Psoas muscle (tissue), 8 donors: ENCODE results near the gene EIF2B5. TPM values are rescaled to one million over a fixed set of nuclear protein-coding genes. Genes with fewer than 3 reads are reported as not detected.

Source experiments
- ATAC-seq, 4 donors: fragments of 200-7000 bp; cut with Tn5 transposase; one replicate each; pipeline ENCODE4 v1.9.1; 2020; ENCODE audit warnings: moderate library complexity in 3 of 4, mild to moderate bottlenecking in 2 of 4
- DNase-seq, 2 donors: peaks; one replicate each; pipeline ENCODE4 v3.0.0-alpha.2; 2020
- H3K27ac ChIP-seq: fragments of 200-600 bp; one replicate; pipeline ENCODE4 v1.8.0; 2022
- H3K27me3 ChIP-seq, 3 donors: fragments of 200-600 bp in 1 of 3; one replicate each; pipeline versions ENCODE4 v1.6.1 to v1.8.0; 2013 to 2022; ENCODE audit warnings: low read length in 2 of 3, mild to moderate bottlenecking in 2 of 3, moderate library complexity in 1 of 3; ENCODE audit not compliant: insufficient read depth in 3 of 3
- H3K36me3 ChIP-seq, 2 donors: fragments of 200-600 bp in 1 of 2; one replicate each; pipeline versions ENCODE4 v1.6.1 to v1.8.0; 2013 to 2022; ENCODE audit warnings: low read depth in 1 of 2, mild to moderate bottlenecking in 1 of 2, moderate library complexity in 1 of 2; ENCODE audit not compliant: insufficient read depth in 1 of 2
- H3K4me1 ChIP-seq: fragments of 200-600 bp; one replicate; pipeline ENCODE4 v1.8.0; 2022
- H3K4me3 ChIP-seq: fragments of 200-600 bp; one replicate; pipeline ENCODE4 v1.8.0; 2022; ENCODE audit warnings: mild to moderate bottlenecking
- H3K9me3 ChIP-seq: fragments of 200-600 bp; one replicate; pipeline ENCODE4 v1.8.0; 2022
- whole genome bisulfite sequencing, 3 donors: extraction: QIAGEN DNeasy Blood & Tissue Kit; methylation state at CpG; one replicate each; pipeline versions ENCODE4 v1.1.6 to v1.1.7; 2013; 5-methylcytosine and 5-hydroxymethylcytosine counted together
- intact Hi-C, 2 donors: fragments of 100-400 bp; cut with DNase I; formaldehyde crosslinking; loops; one replicate each; pipeline versions ENCODE4 v1.11.0 to v1.14.2; 2022
- long read RNA-seq, 2 donors: library from polyadenylated mRNA; unstranded; transcript quantifications; one replicate each; pipeline ENCODE4 v2.0.0, GENCODE V29; 2021
- polyA plus RNA-seq, 3 donors: library from polyadenylated mRNA; stranded (reverse); fragments of 200-250 nt; gene quantifications; one replicate each; pipeline ENCODE4 v1.2.3, GENCODE V29; 2013
- total RNA-seq, 4 donors: library from RNA; stranded (reverse); fragmentation: NEBNext Ultra II Directional in 2 of 4; extraction: Animal tissue kit (Norgen Biotek cat#: 25700) in 2 of 4; gene quantifications; one replicate each; pipeline versions ENCODE4 v1.2.1 to v1.2.4, GENCODE V29; 2021 to 2023
- TF ChIP-seq, protein P1 (sequence below): fragments of 200-600 bp; IDR thresholded peaks from one replicate; pipeline ENCODE4 v1.8.0; 2022; ENCODE audit warnings: antibody characterized with exemption
- donor health status: healthy with polysubstance abuse.
- donor health status: DM: no; HTN: no; CAD: no; lungs with moderate emphysema.
- donor health status: Bipolar disorder and iron deficiency.
- donor health status: healthy.
- donor health status: DM: yes; HTN: yes; CAD: no.
- donor health status: DM: no; HTN: no; CAD: no.
- donor health status: DM: no; HTN: no; CAD: no.
- donor health status: DM: yes; HTN: yes; CAD: no.

Gene EIF2B5
- 10 to 100 TPM; 44.0 to 55.1 (median 50.0) TPM for total RNA-seq
- polyA plus RNA-seq, result 100 to 1,000 TPM in 1 of 3 donors, 10 to 100 TPM in 2; 61.4 to 101 (median 80.3) TPM
- long read RNA-seq, donor 1, transcript EIF2B5-201 (16 exons, 2,656 nt), result major isoform, 76 of 86 reads
- long read RNA-seq, donor 1, partial matches to known transcripts, result 1 of 86 reads
- long read RNA-seq, donor 1, other reads (novel, unspliced or antisense), result 6 of 86 reads
- long read RNA-seq, donor 2, transcript EIF2B5-201 (16 exons, 2,656 nt), result major isoform, 130 of 155 reads
- long read RNA-seq, donor 2, partial matches to known transcripts, result 4 of 155 reads
- long read RNA-seq, donor 2, other reads (novel, unspliced or antisense), result 17 of 155 reads

DNA sequence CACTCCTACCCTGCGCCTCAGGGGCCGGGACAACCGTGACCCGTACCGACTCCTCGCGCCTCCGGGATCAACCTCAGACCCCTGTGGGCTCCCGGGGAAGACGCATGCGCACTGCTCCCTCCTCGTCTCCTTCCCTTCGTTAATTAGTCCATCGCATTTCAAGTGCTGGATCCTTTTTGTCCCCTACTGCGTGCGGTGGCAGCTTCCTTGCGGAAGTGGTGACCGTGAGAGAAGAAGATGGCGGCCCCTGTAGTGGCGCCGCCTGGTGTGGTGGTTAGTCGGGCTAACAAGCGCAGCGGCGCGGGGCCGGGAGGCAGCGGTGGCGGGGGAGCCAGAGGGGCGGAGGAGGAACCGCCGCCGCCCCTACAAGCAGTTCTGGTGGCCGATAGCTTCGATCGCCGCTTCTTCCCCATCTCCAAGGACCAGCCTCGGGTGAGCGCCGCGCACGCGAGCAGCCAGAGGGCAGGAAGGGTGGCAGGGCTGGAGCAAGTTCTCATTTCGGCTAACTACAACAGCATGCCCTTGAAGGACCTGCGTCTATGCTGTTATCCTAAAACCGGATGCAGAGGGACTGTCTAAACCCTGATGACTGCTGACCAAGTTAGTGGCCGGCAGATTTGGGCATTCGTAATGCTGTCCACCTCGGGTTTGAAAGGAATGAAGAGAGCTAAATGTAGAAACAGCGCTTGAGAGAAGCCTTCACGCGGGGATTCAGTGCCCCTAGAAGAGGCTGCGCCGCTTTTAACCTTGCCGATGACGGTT is at the start of gene EIF2B5:
Gene EIF2B5, plus strand, starts transcription at position 210 of the 762 bp plus-strand sequence. Its CDS starts 28 bp downstream, at position 238.
- ATAC-seq (peak; percentile 93 to 95 (median 94)), DNase-seq (peak; percentile 92 to 95)
- intact Hi-C loops, result loop anchor here (2.0 to 5.0 kb wide), 4 partner anchors 19 to 238 kb away; partner anchors contain the start of genes DVL3 (in 1 of the 2) and PSMD2 (in 1 of the 2)
- Histone ChIP-seq H3K27ac (peak within 1 kb of the TSS; percentile 93), H3K4me3 (peak within 1 kb of the TSS; percentile 96), H3K27me3 (no peaks in the 10 kb centered on the region), H3K36me3 (peaks cover 3 to 35% of the 10 kb centered on the region in 2 donors), H3K9me3 (no peaks in the 10 kb centered on the region), H3K4me1 (peaks cover 11% of the 10 kb centered on the region)
- 0% methylated on average over 55 to 56 of the region's 56 CpGs for WGBS, 3 donors
- TF ChIP-seq, protein P1, sequence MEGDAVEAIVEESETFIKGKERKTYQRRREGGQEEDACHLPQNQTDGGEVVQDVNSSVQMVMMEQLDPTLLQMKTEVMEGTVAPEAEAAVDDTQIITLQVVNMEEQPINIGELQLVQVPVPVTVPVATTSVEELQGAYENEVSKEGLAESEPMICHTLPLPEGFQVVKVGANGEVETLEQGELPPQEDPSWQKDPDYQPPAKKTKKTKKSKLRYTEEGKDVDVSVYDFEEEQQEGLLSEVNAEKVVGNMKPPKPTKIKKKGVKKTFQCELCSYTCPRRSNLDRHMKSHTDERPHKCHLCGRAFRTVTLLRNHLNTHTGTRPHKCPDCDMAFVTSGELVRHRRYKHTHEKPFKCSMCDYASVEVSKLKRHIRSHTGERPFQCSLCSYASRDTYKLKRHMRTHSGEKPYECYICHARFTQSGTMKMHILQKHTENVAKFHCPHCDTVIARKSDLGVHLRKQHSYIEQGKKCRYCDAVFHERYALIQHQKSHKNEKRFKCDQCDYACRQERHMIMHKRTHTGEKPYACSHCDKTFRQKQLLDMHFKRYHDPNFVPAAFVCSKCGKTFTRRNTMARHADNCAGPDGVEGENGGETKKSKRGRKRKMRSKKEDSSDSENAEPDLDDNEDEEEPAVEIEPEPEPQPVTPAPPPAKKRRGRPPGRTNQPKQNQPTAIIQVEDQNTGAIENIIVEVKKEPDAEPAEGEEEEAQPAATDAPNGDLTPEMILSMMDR, result peak; percentile 35

DNA sequence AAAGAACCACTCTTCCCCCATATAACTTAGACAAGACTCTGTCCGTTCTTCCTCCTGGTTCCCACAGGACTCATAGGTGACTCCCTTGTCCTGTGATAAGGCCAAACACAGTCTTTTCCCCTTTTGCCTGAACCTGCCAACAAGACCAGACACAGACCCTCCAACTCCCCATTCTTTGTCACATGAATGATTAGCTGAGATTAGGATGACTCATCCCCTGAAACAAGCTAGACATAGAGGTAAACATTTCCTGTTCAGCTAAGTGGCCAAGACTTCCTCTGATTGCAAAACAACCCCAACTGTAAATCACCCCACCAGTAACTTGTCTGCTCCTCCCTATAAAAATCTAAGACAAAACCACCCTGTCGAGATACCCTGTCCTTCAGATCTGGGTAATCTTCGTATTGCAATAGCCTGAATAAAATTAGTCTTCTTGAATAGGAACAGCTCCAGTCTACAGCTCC is 49.7 kb upstream of the EIF2B5 start:
- H3K27ac ChIP-seq, result no peak overlapping the region
- 64 to 73% (median 71%) methylated on average over 3 of the region's 3 CpGs for WGBS, 3 donors
- intact Hi-C loops, result no loop called here

DNA sequence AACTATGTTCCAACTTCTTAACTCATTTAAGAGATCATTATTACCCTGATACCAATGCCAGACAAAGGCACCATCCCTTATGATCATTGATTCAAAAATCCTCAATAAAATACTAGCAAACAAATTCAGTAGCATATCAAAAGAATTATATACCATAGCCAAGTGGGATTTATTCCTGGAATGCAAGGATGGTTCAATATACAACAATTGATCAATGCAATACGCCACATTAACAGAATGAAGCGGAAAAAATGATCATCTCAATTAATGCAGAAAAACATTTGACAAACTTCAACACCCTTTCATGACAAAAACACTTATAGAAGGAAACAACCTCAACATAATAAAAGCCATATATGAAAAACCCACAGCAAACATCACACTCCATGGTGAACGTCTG is 43.0 kb upstream of the EIF2B5 start:
- no peak for DNase-seq
- TF ChIP-seq, protein P1, result no peak
- WGBS, 3 donors, result 93 to 94% (median 94%) methylated on average over 3 of the region's 3 CpGs

More for the DNA sequence above, 49.7 kb upstream of the EIF2B5 start:
- no peaks in the 10 kb centered on the region for H3K36me3 ChIP-seq
- TF ChIP-seq, protein P1, result no peak
- ATAC-seq (no peak), DNase-seq (no peak)
- no peaks in the 10 kb centered on the region for H3K4me1 ChIP-seq
- no peaks in the 10 kb centered on the region for H3K9me3 ChIP-seq
- no peaks in the 10 kb centered on the region for H3K27me3 ChIP-seq
- H3K4me3 ChIP-seq, result no peak overlapping the region

DNA sequence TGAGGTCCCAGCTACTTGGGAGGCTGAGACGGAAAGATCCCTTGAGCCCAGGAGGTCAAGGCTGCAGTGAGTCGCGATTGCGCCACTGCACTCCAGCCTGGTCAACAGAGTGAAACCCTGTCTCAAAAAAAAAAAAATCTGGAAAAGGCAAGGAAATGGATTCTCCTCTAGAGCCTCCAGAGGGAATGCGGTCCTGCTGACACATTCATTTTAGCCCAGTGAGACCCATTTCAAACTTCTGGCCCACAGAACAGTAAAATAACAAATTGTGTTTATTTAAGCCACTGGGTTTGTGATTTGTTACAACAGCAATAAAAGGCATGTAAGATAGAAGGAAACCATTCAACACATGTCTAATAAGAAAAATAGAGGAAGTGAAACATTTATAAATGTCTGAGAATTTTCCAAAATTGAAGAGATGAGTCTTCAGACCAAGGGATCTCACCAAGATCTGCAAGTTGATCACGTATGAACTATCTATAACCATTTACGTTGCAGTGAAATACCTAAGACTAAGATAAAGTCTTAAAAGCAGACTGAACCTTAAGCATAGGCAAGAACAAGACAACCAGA is 38.3 kb upstream of the EIF2B5 start, which contains the start of gene HTR3E:
Gene HTR3E, plus strand, starts transcription at position 254 of the 573 bp plus-strand sequence. CDS start 466 bp downstream, outside the sequence.
- TF ChIP-seq, protein P1, result no peak
- no peak within 1 kb of the TSS for H3K4me3 ChIP-seq
- no peaks in the 10 kb centered on the region for H3K4me1 ChIP-seq
- H3K9me3 ChIP-seq, result peaks cover 16% of the 10 kb centered on the region
- intact Hi-C loops, result no loop called here
- 83 to 88% (median 84%) methylated on average over 7 of the region's 7 CpGs for WGBS, 3 donors
- no peak within 1 kb of the TSS for H3K27ac ChIP-seq
- DNase-seq, result no peak
- peaks cover 0 to 6% (median 0%) of the 10 kb centered on the region in 3 donors for H3K27me3 ChIP-seq
- no peaks in the 10 kb centered on the region for H3K36me3 ChIP-seq
- no peak for ATAC-seq

More for the DNA sequence above, 43.0 kb upstream of the EIF2B5 start:
- intact Hi-C loops, result no loop called here
- H3K4me1 ChIP-seq, result no peaks in the 10 kb centered on the region
- H3K36me3 ChIP-seq, result no peaks in the 10 kb centered on the region
- H3K27ac ChIP-seq, result no peak overlapping the region
- peaks cover 0 to 6% (median 0%) of the 10 kb centered on the region in 3 donors for H3K27me3 ChIP-seq
- no peak overlapping the region for H3K4me3 ChIP-seq
- no peak for ATAC-seq
- peaks cover 21% of the 10 kb centered on the region for H3K9me3 ChIP-seq
